ENCODE measurements around the gene CTSW. TPM values are rescaled to one million over a fixed set of nuclear protein-coding genes. Genes with fewer than 3 reads are reported as not detected.

Gene CTSW
- total RNA-seq, 2 donors from 2014 or later: 0.39 to 1.1 TPM

GRCh38 chr11:65865550-65866172 is 14.0 kb upstream of the CTSW start:
- Histone ChIP-seq H3K9me3 (no peaks in the 10 kb centered on the region), H3K27ac (no peak overlapping the region), H3K36me3 (peaks cover 77% of the 10 kb centered on the region), H3K4me1 (peaks cover 0 to 38% of the 10 kb centered on the region in 2 donors), H3K27me3 (no peaks in the 10 kb centered on the region), H3K4me3 (no peak overlapping the region)
- no peak for TF ChIP-seq CTCF (IDR thresholded peaks at IDR 0.05)
- no peak for DNase-seq (ENCODE audit: low spot score)

- Histone ChIP-seq H3K27ac (no peak overlapping the region), H3K4me3 (no peak overlapping the region), H3K27me3 (no peaks in the 10 kb centered on the region), H3K9me3 (no peaks in the 10 kb centered on the region), H3K4me1 (peaks cover 0 to 40% of the 10 kb centered on the region in 2 donors), H3K36me3 (peaks cover 75% of the 10 kb centered on the region)
- no peak for DNase-seq (ENCODE audit: low spot score)
- TF ChIP-seq CTCF (IDR thresholded peaks at IDR 0.05): no peak
Observed at GRCh38 chr11:65866509-65867283, 12.9 kb upstream of the CTSW start.

GRCh38 chr11:65867284-65868071 is 12.2 kb upstream of the CTSW start:
- H3K27me3 ChIP-seq: no peaks in the 10 kb centered on the region
- TF ChIP-seq CTCF (IDR thresholded peaks at IDR 0.05): no peak
- DNase-seq (ENCODE audit: low spot score): no peak
- peaks cover 67% of the 10 kb centered on the region for H3K36me3 ChIP-seq
- no peak overlapping the region for H3K27ac ChIP-seq
- peaks cover 0 to 36% of the 10 kb centered on the region in 2 donors for H3K4me1 ChIP-seq
- H3K9me3 ChIP-seq: no peaks in the 10 kb centered on the region
- H3K4me3 ChIP-seq: no peak overlapping the region

- Histone ChIP-seq H3K4me3 (no peak overlapping the region), H3K9me3 (no peaks in the 10 kb centered on the region), H3K4me1 (peaks cover 0 to 34% of the 10 kb centered on the region in 2 donors), H3K27me3 (no peaks in the 10 kb centered on the region), H3K36me3 (peaks cover 60% of the 10 kb centered on the region), H3K27ac (no peak overlapping the region)
- TF ChIP-seq CTCF (IDR thresholded peaks at IDR 0.05): no peak
- DNase-seq (ENCODE audit: low spot score): no peak
Observed at GRCh38 chr11:65868076-65868667, 11.5 kb upstream of the CTSW start.

GRCh38 chr11:65868907-65869306 is 10.7 kb upstream of the CTSW start:
- peaks cover 0 to 35% of the 10 kb centered on the region in 2 donors for H3K4me1 ChIP-seq

More at GRCh38 chr11:65868907-65869306, 10.7 kb upstream of the CTSW start:
- H3K27ac ChIP-seq: no peak overlapping the region
- DNase-seq (ENCODE audit: low spot score): no peak
- H3K9me3 ChIP-seq: no peaks in the 10 kb centered on the region
- no peak for TF ChIP-seq CTCF (IDR thresholded peaks at IDR 0.05)
- H3K27me3 ChIP-seq: no peaks in the 10 kb centered on the region
- peaks cover 53% of the 10 kb centered on the region for H3K36me3 ChIP-seq
- no peak overlapping the region for H3K4me3 ChIP-seq

Data from right atrium auricular region (tissue), 2 donors.